Panc1 (cell line): Measurements from ENCODE around the gene MAP3K14.

Source experiments
- CTCF ChIP-seq: fragments of 450-650 bp; IDR thresholded peaks from 2 replicates; pipeline ENCODE4 v1.5.1; 2017; ENCODE audit warnings: mild to moderate bottlenecking
- POLR2AphosphoS5 ChIP-seq: IDR thresholded peaks from 2 replicates; pipeline ENCODE4 v1.6.1; 2012; ENCODE audit warnings: mild to moderate bottlenecking, low read depth, low read length, moderate library complexity
- REST ChIP-seq, 2 experiments: IDR thresholded peaks; 2 replicates each; pipeline ENCODE4 v1.6.1; 2011 to 2012; ENCODE audit warnings: low read depth in 2 of 2, control low read depth in 1 of 2, low read length in 1 of 2, mild to moderate bottlenecking in 1 of 2, moderate library complexity in 1 of 2; ENCODE audit not compliant: insufficient read depth in 1 of 2
- SIN3A ChIP-seq: IDR thresholded peaks from 2 replicates; pipeline ENCODE4 v1.6.1; 2012; ENCODE audit warnings: low read depth, mild to moderate bottlenecking, low read length, moderate library complexity, borderline replicate concordance; ENCODE audit not compliant: insufficient read depth
- TCF7L2 ChIP-seq: IDR thresholded peaks from 2 replicates; pipeline ENCODE4 v1.6.1; 2011; ENCODE audit warnings: mild to moderate bottlenecking, low read depth, low read length, inconsistent platforms

GRCh38 chr17:45309400-45309799, 7.4 kb downstream of the MAP3K14 start:
- TF ChIP-seq CTCF: no peak
- no peak for TF ChIP-seq REST (IDR thresholded peaks at IDR 0.05; ENCODE audit: insufficient read depth in 1 of 2, low read depth in 2 of 2, low read length in 1 of 2)
- no peak for TF ChIP-seq SIN3A
- no peak for TF ChIP-seq POLR2AphosphoS5
- no peak for TF ChIP-seq TCF7L2
